Urothelium cell line (cell line): ENCODE results near the gene HMGB2.

Experiments used
- DNase-seq: peaks from one replicate; pipeline ENCODE4 v3.0.0; 2011; ENCODE audit warnings: low spot score, mixed read lengths
- FAIRE-seq: peaks from 2 replicates; lab custom pipeline; 2011; peaks lifted over from hg19 to GRCh38; lab: Jason Lieb, UNC

HMGB2 gene

DNA sequence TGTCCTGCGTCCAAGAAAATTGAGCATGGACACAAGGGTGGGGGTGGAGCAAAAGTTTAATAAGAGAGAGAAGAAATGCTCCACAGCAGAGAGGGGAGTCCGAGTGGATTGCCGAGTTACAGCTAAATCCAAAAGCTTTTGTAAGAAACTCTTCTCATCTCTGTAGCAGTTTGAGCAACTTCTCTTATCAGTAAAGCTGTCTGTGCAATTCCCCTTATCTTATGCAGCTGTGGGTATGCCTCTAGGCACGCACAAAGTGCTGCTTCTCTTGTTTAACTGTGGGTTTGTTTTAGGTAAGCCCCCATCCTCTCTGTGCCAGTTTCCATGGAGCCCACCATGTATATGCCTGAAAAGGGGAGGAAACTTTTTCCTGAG lies 44.8 kb downstream of the HMGB2 start:
- FAIRE-seq (no peak), DNase-seq (no peak)

DNA sequence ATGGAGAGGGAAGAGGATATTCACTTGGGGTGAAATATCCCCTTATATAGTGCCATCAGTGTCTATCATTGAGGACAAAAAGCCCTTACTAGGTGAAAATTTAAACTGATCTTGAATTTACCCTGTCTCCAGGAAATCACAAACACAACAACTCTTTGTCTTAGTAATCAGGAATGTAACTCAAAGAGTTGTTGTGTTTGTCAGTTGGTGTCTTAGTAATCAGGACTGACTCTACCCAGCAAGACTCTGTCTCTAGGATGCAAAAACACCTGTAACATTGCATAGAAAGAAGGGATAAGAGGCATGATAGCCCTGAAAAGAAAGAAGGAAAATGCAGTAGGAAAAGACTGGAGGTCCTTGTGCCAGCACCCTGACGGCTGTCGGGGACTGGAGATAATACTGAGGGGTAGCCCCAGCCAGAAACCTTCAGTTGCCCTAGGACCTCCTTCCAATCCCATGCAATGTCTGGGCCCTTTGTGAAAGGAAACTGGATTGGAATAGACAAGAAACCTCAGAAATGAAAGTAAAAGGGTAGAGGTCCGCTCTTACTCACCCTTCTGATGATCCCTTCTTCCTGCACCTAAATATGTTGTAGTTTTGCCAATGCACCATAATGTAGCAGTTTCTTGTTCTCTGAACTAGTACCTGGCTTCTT lies 45.3 kb downstream of the HMGB2 start:
- DNase-seq = no peak
- no peak for FAIRE-seq

DNA sequence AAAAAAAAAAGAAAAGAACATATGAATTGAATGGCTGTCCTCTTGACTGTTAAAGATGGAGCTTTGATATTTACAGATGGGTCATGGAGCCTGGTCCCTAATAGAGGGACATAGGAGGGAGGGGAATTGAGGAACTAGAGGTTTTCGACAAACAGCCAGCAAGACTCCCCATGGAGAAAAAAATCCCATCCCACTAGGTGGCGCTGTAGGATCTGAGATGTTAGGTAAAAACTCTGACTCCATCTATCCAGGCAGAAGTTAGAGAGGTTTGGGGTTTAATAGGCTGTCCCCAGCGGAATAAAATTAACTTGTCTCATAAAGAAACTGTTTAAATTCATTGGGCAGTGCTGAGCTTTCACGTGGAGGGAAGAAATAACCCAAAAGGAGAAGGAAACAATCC lies 45.9 kb downstream of the HMGB2 start:
- DNase-seq (peak; percentile 12), FAIRE-seq (no peak)

DNA sequence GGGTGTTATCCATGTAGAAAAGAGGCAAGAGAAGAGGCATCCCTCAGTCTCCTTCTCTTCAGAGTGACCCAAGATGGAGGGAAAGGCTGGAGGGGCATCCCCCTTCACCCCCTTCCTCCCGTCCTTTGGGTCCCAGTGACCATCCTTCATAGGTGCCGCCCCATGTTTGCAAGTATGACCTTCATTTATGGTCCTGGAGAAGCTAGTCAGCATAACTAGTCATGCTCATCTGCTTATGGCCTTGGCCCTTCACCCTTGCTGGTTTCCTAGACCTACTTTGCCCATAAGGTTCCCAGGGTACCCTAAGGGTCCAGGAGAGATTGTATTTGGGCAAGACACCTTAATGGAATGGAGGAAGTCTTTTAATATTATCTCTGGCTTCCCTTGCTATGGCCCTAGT lies 46.7 kb downstream of the HMGB2 start:
- no peak for FAIRE-seq

DNA sequence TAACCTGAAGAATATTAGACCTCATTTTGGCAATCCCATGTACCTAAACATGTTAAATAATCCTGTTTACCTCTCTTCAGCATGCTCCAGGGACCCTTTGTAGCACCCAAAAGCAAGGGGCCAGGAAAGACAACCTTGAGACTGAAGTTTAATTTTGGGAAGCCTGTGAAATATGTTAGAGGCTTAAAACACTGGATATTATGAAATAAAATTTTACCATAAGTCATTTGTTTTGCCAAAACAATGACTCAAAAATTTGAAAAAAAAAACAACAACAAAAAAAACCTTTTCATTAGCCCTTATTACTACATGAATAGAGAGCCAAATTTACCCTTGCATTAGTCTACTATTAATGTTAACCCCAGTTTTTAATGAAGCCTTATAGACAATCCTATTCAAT lies 49.7 kb downstream of the HMGB2 start:
- DNase-seq = no peak
- FAIRE-seq = no peak

More for the DNA sequence above, 46.7 kb downstream of the HMGB2 start:
- no peak for DNase-seq

DNA sequence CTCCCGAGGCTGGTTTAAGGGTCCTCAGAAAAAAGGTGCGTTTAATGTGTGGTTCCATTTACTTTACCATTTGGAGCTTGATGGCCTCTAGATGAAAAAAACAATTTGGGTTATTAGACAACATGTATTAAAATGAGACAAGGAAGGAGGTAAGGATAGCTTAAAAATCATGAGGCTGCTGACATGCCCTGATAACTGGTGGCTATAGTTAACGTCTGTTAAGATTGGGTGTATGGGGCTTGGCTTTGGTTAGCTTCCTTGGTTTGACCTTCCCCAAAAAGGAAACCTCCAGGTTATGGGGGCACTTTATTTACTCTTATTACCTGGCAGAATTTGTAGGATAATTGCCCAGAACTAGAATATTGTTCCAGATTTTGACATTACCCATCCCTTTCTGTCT lies 51.5 kb downstream of the HMGB2 start:
- FAIRE-seq = no peak

DNA sequence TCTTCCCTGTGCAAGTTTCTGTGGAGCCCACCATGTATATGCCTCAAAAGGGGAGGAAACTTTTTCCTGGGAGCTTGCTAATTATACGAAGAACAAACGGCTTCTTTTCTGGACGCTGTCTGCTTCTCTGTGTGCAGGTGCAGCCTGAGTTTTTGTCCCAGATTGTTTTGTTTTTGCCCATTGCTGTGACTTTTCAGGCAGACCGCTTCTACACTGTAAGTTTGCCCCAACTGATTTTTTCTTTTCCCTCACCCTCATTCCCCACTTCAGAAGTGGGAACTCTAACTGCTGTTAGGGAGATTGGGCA lies 51.9 kb downstream of the HMGB2 start:
- DNase-seq (no peak), FAIRE-seq (no peak)

More for the DNA sequence above, 51.5 kb downstream of the HMGB2 start:
- no peak for DNase-seq

DNA sequence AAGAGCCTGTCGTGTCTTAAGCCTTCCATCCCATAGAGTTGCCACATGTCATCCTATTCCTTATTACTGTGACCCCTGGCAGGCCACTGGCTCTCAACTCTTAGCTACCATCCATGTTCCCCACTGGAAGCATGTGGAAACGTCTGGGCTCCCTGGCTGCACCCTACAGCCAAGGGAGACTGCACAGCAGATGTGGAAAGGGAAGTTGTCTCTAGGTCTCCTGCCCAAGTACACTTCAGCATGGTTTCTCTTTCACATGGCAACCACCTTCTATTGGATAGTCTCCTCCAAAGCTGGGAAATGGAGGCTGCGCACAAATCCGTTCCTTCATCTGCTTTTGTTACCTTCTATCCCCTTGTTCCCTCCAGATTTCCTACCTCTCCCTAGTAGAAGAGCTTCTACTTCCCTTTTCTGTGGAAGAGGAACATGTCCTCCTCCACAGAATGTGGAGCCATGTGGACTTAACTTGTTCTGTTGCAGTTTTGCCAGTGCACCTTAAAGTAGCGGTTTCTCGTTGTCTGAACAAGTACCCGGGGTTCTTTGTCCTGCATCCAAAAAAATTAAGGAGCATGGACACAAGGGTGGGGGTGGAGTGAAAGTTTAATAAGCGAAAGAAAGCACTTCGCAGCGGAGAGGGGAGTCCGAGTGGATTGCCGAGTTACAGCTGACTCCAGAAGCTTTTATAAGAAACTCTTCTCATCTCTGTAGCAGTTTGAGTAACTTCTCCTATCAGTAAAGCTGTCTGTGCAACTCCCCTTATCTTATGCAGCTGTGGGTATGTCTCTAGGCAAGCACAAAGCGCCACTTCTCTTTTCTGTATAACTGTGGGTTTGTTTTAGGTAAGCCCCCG lies 52.5 kb downstream of the HMGB2 start:
- DNase-seq = no peak
- no peak for FAIRE-seq
